ENCODE results near the gene CALML3.

Gene CALML3

DNA sequence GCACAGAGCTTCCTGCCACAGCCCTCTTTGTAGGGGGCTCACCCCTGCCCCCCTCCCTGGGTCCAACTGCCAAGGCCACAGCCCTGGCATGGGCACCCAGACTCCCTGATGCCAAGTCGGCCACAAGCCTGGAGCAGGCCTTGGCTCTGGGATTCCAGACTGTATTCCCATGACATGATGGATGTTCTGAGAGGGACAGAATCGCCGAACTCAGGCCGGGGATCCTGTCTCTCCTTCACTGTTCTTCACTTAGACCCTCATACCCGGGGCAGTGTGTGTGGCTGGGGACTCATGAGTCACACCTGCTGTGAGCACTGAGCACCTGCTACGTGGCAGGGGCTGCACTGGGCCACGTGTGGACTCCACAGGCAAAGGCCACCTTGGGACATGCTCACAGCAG is 33.3 kb upstream of the CALML3 start:
- no peak for DNase-seq
- ATAC-seq: no peak

DNA sequence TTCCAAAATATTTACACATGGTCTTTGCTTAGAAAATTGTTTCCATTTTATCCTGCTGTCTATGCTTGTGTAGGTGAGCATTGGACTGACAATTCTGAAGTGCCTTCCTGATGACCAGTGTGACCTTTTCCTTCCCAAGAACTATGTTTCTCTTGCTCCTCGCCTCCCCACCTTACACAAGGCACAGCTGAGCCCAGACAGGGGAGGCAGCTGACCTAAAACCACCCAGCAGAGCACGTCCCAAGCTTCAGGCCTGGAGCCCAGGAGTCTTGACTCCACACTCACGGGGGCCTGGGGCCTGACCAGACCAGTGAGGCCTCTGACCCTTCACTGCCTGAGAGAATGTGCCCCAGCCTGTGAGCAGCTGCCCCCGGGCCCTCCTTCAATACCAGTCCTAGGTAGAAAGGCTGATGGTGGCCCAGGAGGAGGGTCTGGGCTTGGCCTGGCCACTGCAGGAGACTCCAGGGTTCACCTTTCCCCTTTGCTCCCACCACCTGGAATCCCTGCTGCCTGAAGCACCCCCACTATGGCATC is 32.4 kb upstream of the CALML3 start:
- ATAC-seq (no peak), DNase-seq (no peak)

DNA sequence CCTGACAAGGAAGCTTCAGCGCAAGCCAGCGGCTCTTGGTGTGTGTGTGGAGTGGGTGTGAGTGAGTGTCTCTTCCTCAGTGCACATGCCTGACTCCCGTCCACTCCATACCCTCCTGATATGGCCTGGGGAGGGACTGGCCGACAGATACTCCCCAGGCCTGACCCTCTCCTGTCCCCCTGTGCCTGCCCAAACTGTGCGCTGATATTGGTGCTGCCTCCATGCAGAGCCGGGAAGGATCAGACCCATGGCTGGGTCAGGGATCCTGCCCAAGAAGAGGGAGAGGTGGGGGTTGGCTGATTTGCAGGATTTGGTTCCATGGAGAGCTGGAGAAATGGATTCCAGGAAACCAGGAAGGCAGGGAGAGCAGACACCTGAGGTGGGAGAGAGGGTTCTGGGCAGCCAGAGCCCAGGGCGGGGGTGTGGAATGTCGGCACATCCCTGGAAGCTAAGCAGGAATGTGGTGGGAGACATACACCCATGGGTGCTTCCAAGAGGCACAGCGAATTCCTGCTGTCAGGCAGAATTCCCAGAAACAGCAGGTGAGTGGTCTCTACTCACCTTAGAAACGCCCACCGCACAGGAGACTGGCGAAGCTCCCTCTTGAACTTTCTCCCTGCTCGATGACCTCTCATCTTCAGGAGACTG is 31.7 kb upstream of the CALML3 start:
- ATAC-seq (no peak), DNase-seq (no peak)

DNA sequence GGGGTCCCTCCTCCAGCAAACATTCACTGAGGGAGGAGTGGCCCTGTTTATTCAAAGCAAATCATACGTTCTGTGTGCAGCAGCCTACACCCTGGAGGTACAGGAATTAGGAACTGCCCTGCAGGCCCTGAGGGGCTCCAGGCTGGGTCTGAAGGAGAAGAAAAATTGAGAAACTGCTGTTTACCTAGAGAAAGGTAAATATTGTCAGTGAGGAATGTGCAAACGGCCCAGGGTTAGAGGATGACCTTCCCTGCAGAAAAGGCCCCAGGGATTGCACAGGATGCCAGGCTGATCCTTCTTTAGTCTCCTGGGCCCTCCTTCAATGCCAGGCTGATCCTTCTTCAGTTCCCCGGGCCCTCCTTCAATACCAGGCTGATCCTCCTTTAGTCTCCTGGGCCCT is 31.1 kb upstream of the CALML3 start:
- no peak for DNase-seq

DNA sequence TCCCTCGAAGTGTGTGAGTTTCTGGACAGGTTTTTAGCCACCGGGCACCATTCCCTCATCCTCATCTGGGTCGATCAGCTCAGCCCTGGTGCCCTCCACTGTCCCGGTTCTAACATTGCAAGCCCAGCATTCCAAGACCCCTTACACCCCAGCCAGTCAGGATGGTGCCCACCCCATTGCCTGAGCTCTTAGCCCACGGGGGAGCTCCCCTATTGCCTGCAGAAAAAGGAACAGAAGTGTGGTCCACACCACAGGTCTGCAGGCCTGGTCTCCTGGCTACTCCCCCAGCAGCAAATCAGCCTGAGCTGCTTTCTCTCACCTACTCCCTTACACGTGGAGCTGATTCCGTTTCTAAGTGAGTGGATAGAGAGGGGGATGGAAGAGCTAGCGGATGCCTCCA is 30.1 kb upstream of the CALML3 start:
- DNase-seq (no peak), ATAC-seq (no peak)

More for the DNA sequence above, 31.1 kb upstream of the CALML3 start:
- ATAC-seq: no peak

DNA sequence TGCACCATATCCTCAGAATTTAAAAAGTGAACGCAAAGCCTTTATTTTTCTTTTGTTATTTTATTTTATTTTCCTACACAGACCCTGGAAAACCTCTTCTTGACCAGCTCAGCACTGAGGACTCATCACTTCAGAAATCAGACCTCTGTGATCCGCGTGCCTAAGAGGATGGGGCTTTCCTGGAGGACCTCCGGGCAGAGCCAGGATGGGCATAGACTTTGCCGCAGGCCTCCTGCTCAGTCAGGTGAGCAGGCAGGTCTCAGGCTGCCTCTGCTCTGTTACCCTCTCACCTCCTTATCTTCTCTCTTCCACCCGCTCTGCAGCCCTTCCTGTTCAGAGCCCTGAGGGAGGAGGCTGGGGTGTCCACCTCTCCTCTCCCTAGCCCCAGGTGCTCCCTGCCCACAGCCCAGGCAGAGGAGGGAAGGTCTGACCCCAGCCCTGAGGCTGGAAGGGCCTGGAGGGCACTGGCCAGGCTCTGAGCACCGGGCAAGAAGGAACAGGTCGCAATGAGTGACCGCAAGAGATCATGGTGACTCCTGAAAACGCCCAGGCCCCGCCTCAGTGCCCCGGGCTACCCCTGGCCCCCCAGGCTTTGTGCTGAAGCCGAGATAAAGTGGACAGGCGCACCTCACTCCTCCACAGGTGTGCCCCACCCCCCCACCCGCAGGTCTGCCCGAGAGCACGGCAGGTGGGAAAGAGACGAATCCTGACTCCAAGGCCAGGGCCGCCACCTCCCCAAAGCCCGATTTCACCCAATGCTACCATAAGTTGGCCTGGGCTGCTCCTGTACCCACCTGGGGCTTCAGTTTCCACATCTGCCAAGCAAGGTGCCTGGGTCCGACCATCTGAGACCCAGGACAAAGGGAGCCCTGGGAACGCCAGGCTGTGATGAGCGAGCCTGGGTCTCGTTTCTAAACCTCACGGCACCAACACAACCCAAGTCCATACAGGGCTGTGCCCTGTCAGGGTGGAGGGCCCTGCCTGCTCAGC is 28.2 kb upstream of the CALML3 start:
- ATAC-seq (no peak), DNase-seq (no peak)

DNA sequence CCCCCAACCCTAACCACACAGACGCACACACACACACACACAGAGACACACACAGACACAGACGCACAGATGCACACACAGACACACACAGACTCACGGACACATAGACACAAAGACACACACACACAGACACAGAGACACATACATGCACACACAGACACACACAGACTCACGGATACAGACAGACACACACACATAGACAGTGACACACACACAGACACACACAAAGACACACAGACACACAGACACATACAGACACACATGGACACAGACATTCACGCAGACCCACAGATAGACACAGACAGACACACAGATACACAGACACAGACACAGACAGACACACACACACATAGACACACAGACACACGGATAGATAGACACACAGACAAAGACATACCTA is 27.5 kb upstream of the CALML3 start:
- no peak for ATAC-seq
- no peak for DNase-seq

DNA sequence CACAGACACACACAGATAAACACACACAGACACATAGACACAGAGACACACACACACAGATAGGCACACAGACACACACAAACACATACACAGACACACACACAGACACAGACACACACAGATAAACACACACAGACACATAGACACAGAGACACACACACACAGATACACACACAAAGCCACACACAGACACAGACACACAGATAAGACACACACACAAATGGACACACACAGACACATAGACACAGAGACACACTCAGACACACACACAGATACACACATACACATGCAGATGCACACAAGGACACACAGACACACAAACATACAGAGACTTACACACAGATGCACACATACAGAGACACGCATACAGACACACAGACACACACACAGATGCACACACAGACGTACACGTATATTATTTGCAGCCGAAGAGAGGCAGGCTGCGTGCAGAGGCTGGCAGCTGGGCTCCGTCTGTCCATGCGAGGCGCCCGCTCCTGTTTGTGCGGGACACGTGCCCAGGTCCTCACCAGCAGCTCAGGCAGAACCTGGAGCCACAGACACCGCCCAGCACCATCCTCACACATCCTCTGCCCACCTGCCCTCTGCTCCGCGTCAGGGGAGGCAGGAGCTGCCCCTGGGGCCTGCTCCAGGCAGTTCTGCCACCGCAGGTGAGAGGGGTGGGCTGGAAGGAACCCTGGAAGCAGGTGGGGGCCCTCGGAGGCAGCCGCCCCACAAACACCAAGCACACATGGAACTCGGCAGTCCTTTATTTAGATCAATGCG is 26.6 kb upstream of the CALML3 start:
- DNase-seq (no peak), ATAC-seq (no peak)

DNA sequence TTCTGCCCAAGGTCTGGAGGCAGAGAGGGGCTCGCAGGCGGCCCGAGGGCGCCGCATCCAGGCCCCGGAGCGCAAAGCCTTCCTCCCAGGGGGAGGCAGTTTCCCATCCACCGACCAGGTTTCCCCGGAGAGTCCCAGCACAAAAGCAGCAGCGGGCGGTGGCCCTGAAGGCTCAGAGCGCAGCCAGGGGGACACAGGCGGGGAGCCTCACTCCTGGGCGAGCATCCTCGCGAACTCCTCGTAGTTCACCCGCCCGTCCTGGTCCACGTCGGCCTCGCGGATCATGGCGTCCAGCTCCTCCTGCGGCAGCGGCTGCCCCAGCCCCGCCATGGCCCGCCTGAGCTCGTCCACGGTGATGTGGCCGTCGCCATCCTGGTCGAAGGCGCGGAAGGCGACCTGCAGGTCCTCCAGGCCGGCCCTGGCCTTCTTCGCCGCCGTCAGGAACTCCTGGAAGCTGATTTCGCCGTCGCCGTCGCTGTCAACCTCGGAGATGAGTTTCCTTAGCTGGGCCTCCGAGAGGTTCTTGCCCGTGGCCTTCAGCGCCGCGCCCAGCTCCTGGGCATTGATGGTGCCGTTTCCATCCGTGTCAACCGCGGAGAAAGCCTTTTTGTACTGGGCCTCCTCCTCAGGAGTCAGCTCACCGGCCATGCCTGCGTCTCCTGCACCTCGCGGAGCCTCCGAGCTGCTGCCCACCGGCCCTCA is 25.8 kb upstream of the CALML3 start:
- ATAC-seq: no peak
- no peak for DNase-seq

DNA sequence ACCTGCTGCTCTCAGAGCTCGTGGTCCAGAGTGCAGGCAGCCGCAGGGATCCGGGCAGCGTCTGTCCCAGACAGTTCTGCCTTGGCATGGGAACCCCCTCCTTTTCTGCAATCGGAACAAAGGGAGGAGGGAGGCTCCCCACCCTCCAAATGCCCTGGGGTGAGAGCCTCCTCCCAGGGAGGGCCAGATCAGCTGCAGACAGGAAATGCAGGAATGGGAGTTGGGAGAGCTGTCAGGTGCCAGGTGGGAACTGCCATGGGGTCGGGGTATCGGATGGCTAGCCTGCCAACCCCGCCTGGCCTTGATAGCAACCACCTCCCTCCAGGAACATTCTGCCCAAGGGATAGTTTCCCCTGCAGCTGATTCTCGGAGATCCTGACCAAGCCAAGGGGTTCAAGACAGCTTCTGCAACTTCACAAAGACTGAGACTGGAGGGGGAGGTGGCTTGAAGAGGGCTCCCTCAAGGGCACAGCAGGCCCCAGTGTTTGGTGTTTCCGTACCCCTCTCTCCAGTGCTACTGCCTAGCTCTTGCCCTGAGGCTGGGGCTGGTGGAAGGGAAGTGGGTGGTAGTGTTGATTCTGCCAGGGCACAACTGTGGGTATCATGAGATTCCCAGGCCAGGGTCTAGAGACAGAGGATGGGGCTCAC is 25.1 kb upstream of the CALML3 start, which contains the start of gene CALML5:
Gene CALML5, minus strand, starts transcription at position 78 of the 648 bp plus-strand sequence. CDS start 132 bp downstream, outside the sequence.
- no peak for ATAC-seq

DNA sequence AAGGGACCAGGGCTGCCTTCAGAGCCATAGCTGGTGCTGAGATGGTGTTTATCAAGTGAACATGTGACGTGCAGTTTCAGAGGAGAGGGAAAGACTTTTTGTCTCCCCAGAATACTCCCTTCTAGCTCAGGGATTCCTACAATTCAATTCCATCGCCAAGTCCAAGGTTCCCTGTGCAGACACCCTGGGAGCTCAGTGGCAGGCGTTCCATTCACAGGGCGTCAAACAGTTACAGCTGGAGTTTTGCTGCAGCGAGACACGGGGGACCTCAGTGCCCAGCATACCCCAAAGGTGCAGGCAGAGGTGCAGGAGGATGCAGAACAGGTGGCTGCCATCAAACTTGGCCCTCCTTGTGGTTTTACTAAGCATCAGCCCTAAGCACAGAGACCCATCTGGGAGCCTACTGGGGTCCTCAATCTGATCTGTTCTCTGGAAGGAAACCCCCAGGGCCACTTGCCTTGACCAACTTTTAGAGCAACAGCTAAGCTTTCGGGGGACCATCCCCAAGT is 24.5 kb upstream of the CALML3 start:
- ATAC-seq (no peak), DNase-seq (no peak)

More for the DNA sequence above, 25.1 kb upstream of the CALML3 start, which contains the start of gene CALML5:
- no peak for DNase-seq

DNA sequence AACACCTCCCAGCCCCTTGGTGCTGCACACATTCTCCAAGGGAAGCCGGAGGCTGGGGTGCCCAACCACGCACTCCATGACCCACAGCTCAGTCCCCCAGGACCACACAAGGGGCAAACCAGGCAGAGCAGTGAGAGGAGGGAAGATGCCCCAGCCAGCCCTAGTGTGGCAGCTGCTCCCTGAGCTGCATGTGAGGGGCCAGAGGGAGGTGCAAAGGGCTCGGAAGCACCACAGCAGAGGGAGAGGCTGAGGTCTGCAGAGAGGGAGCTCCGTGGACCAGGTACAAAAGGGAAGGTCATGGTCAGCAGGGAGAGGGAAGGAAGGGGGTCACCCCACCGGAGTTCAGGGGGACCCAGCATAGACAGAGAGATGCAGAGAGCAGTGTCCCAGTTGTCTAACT is 23.9 kb upstream of the CALML3 start:
- no peak for ATAC-seq
- no peak for DNase-seq

DNA sequence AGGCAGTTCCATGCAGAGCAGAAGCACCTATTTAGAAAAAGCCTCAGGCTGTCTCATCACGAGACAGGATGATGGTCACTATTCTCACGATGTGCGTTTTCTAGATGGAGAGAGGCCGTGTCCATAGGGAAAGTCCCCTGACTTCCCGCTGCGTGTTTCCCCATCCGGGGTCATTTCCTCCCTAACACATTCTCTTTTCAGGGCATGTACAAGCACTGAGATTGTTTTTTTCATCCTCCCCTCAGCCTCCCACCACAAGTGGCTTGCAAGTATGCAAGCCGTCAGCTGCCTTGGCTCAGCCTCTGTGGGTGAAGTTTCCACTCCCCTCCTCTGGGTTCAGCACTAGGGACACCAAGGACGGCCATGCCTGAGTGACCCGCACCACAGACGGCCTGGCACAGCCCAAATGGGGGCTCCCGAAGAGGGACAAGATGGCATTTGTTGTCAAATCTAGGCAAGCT is 22.7 kb upstream of the CALML3 start:
- ATAC-seq (no peak), DNase-seq (no peak)

DNA sequence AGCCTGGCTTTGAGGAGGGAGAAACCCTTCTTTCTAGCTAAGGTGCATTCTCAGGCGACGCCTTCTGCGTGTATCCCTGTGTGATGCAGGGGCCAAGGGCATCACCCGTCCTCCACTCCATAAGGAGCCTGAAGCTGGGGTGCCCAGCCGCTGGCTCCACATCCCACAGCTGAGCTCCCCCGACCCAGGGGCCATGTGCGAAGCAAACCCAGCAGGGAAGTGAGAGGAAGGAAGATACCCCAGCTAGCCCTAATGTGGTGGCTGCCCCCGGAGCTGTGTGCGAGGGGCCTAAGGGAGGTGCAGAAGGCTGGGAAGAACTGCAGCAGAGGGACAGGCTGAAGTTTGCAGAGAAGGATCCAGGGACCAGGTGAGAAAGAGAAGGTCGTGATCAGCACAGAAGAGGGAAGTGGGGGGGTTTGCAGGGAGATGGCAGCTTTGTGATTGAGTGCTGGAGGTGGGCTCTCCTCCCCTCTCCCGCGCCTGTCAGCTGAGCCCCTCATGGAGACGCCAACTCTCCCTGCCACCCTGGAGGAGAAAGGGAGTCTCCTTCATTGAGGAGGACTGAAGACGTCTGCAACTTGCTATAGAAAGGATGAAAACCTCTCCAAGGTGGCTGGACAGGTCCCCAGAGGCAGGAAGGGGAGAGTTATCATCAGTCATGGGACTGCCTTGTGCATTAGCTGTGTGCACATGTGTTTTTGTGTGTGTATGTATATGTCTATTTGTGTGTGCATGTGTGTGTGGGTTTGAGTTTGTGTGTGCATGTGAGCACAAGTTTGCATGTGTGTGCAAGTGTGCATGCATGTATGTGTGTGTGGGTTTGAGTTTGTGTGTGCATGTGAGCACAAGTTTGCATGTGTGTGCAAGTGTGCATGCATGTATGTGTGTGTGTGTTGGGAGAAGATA is 21.9 kb upstream of the CALML3 start:
- DNase-seq (no peak), ATAC-seq (no peak)

DNA sequence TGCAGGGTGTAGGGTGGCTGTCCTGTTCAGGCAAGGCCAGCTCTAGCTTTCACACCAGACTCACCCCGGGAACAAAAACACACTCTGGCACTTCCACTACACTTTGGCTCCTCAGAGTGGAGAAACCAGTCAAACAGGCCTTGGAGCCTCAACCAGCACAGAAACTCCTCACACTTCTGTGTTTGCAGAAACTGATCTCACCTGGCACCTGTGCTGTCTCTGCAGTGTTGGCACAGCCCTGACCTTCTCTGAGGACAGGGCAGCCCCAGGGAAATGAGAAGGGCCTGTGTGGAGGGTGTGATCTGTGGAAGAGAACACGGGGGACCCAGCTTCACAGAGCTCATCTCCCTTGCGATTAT is 21.3 kb upstream of the CALML3 start:
- ATAC-seq: no peak
- DNase-seq: no peak

DNA sequence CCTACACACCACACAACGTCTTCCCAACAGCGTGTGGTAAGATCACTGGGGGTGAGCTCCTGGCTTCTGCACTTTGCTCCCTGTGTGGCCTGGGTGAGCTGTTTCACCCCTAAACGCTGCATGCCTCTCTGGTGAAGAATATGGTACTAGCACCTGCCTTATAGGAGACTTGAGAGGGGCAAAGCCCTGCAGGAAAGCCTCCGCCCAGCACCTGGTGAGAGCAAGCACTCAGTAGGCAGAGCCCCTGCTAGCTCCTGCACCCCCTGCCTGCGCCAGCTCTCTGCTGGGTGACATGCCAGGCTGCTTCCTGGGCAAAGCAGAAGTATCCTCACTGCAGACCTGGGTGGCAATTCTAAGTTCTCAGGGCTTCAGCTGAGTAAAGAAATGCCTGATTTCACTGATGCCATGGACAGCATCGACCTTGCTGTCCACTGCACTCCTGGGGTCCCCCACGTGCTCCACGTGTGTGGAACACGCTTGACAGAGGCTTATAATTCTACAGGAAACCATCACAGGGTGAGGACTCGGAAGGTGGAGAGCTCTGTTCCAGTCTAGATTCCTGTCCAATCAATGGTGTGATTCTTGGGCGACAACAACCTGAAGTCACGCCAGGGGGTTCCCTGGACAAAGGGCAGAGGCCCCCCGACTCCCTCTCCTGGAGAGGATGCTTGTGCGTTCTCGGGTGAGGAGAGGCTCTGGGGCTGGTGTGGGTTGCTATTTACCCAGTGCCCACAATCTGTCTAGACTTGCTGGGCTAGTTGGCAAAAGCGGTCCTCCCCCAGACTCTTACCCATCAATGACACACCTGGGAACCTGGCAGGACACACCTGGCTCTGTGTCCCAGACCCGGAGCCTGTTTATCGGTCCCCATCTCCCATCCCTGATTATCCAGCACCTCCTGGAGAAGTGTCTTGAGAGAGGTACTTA is 20.4 kb upstream of the CALML3 start:
- no peak for DNase-seq
- ATAC-seq: no peak

DNA sequence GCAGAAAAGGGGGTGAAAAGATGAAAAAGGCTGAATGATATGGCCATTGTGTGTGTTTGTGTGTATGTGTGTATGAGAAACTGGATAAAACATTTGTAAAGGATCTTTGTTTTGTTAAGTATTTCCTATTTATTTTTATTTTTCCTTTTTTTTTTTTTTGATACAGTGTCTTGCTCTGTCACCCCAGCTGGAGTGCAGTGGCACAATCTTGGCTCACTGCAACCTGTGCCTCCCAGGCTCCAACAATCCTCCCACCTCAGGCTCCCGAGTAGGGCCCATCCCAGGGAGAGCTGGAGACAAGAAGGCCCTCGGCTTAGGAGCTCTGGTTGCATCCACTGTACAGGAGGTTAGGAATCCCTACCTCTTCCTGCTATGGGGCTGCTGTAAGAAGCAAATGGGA is 18.5 kb upstream of the CALML3 start:
- DNase-seq (no peak), ATAC-seq (no peak)

DNA sequence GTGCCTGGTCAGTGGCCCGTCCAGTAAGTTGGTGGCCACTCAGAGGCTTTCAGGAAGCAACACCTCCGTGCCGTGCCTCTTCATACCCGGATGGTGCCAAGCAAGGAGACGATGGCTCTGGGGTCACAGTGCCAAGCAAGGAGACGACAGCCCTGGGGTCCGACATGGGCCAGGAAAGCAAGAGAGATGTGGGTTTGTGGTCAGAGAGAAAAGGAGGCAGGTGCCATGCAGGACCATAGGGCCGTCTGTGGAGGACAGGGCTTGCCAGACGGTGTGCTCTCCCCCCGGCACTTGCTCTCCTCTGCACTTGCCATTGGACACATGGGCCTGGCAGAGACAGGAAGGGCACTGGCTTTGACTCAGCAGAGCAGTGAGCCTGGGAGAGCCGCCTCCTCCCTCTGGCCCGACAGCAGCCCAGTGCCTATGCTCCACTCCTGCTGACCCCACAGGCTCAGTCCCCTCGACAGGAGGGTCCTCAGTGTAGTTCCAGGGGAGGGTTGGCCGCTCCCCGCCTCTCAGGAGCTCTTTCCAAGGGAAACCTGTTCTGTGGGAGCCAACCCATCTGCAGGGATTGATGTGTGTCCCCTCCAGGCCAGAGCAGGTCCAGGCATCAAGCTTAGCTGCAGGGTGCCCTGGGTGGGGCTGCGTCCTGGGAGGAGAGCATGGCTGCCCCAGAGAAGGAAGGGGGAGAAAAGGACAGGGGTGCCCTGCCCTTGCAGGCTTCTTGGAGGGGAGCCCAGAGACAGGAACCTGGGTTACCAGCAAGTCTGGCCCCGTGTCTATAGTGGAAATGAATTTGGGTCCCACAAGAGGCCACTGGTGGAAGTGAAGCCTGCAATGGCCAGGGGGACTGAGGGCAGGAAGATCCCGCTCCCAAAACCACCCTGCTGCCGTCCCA is 17.8 kb upstream of the CALML3 start:
- no peak for ATAC-seq
- no peak for DNase-seq

Measured in stimulated activated naive CD8-positive, alpha-beta T cell treated with anti-CD3 and anti-CD28 coated beads, Interleukin-15, Interleukin-2, amounts not matched to agents 100 U/mL and 50 U/mL, for 24 hours (primary cell).